ENCODE data around the gene NEURL1. TPM values are rescaled to one million over a fixed set of nuclear protein-coding genes. Genes with fewer than 3 reads are reported as not detected.

The NEURL1 gene
- total RNA-seq, 1 experiment from 2014 or later = 0.10 TPM

- ChIA-PET POLR2A (no interaction called here), CTCF (interaction anchor here (0.5 kb wide), 1 partner anchor 109 kb away, joined by 4 read pairs; no protein-coding TSS in a partner anchor)
- in situ Hi-C loops (cut with HindIII; ENCODE audit: low pct_unique_long_range_greater_than_20kb, low sequenced_read_pairs) = no loop called here
- no peak for ATAC-seq
- H3K27me3 ChIP-seq (ENCODE audit: control insufficient read depth, insufficient read depth, low read length) = peaks cover 2% of the 10 kb centered on the region; the same call in 1 of the 2 replicates
- TF ChIP-seq TCF7L2 (IDR thresholded peaks at IDR 0.05; ENCODE audit: low read depth, low read length) = no peak
- TF ChIP-seq SIN3A (IDR thresholded peaks at IDR 0.05; ENCODE audit: borderline replicate concordance, insufficient read depth, low read depth, low read length) = no peak
- no peak for TF ChIP-seq CTCF (IDR thresholded peaks at IDR 0.05)
- TF ChIP-seq REST (IDR thresholded peaks at IDR 0.05; ENCODE audit: insufficient read depth in 1 of 2, low read depth in 2 of 2, low read length in 1 of 2) = no peak
- no TSS peak for BruUV-seq (replicated peaks)
- no peaks in the 10 kb centered on the region for H3K9me3 ChIP-seq (ENCODE audit: control insufficient read depth, insufficient read depth, low read depth, low read length)
- peaks cover 8% of the 10 kb centered on the region for H3K4me1 ChIP-seq (ENCODE audit: control insufficient read depth, insufficient read depth, low read length)
- H3K27ac ChIP-seq (ENCODE audit: low read length) = no peak overlapping the region
- intact Hi-C loops (cut with micrococcal nuclease; ENCODE audit: unreplicated experiment) = no loop called here
- no peak overlapping the region for H3K4me3 ChIP-seq (ENCODE audit: low read depth in 2 of 2, low read length in 2 of 2)
- no peak for DNase-seq (ENCODE audit: low read depth, low spot score)
- no peaks in the 10 kb centered on the region for H3K36me3 ChIP-seq (ENCODE audit: control insufficient read depth, insufficient read depth, low read length)
These were observed 51.3 kb downstream of the NEURL1 start for GRCh38 chr10:103544657-103545310.

- H3K9me3 ChIP-seq (ENCODE audit: control insufficient read depth, insufficient read depth, low read depth, low read length) = no peaks in the 10 kb centered on the region
- H3K4me3 ChIP-seq (ENCODE audit: low read depth in 2 of 2, low read length in 2 of 2) = no peak overlapping the region
- POLR2A ChIA-PET = no interaction called here
- no peaks in the 10 kb centered on the region for H3K27me3 ChIP-seq (ENCODE audit: control insufficient read depth, insufficient read depth, low read length)
- H3K4me1 ChIP-seq (ENCODE audit: control insufficient read depth, insufficient read depth, low read length) = peaks cover 8% of the 10 kb centered on the region
- H3K27ac ChIP-seq (ENCODE audit: low read length) = no peak overlapping the region
- BruUV-seq (replicated peaks) = no TSS peak
- in situ Hi-C loops (cut with HindIII; ENCODE audit: low pct_unique_long_range_greater_than_20kb, low sequenced_read_pairs) = no loop called here
- no peaks in the 10 kb centered on the region for H3K36me3 ChIP-seq (ENCODE audit: control insufficient read depth, insufficient read depth, low read length)
- no peak for ATAC-seq
- CTCF ChIA-PET = no interaction called here
- DNase-seq (ENCODE audit: low read depth, low spot score) = no peak
- TF ChIP-seq CTCF (IDR thresholded peaks at IDR 0.05) = no peak
- TF ChIP-seq POLR2AphosphoS5 (IDR thresholded peaks at IDR 0.05; ENCODE audit: low read depth, low read length) = no peak
- no peak for TF ChIP-seq REST (IDR thresholded peaks at IDR 0.05; ENCODE audit: insufficient read depth in 1 of 2, low read depth in 2 of 2, low read length in 1 of 2)
- no peak for TF ChIP-seq TCF7L2 (IDR thresholded peaks at IDR 0.05; ENCODE audit: low read depth, low read length)
- no peak for TF ChIP-seq SIN3A (IDR thresholded peaks at IDR 0.05; ENCODE audit: borderline replicate concordance, insufficient read depth, low read depth, low read length)
- intact Hi-C loops (cut with micrococcal nuclease; ENCODE audit: unreplicated experiment) = no loop called here
These were observed 51.9 kb downstream of the NEURL1 start for GRCh38 chr10:103545366-103545765.
